VCaP (cell line): ENCODE measurements around the gene SDS.

Experiments used
- H3K27ac ChIP-seq: fragments of 450-650 bp; 2 replicates; pipeline ENCODE4 v1.5.1; 2017
- TF ChIP-seq, protein P1 (sequence below): fragments of 450-650 bp; conservative IDR thresholded peaks from 2 replicates; pipeline ENCODE4 v1.5.1; 2017; ENCODE audit warnings: mild to moderate bottlenecking, moderate library complexity

Gene SDS

GRCh38 chr12:113382206-113382605, 21.5 kb downstream of the SDS start:
- H3K27ac ChIP-seq = no peak overlapping the region
- TF ChIP-seq, protein P1, sequence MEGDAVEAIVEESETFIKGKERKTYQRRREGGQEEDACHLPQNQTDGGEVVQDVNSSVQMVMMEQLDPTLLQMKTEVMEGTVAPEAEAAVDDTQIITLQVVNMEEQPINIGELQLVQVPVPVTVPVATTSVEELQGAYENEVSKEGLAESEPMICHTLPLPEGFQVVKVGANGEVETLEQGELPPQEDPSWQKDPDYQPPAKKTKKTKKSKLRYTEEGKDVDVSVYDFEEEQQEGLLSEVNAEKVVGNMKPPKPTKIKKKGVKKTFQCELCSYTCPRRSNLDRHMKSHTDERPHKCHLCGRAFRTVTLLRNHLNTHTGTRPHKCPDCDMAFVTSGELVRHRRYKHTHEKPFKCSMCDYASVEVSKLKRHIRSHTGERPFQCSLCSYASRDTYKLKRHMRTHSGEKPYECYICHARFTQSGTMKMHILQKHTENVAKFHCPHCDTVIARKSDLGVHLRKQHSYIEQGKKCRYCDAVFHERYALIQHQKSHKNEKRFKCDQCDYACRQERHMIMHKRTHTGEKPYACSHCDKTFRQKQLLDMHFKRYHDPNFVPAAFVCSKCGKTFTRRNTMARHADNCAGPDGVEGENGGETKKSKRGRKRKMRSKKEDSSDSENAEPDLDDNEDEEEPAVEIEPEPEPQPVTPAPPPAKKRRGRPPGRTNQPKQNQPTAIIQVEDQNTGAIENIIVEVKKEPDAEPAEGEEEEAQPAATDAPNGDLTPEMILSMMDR = no peak

- no peak overlapping the region for H3K27ac ChIP-seq
- TF ChIP-seq, protein P1 = no peak
Observed at GRCh38 chr12:113381220-113381619, 22.5 kb downstream of the SDS start.

- no peak overlapping the region for H3K27ac ChIP-seq
- TF ChIP-seq, protein P1 = peak; percentile 12; the same call in 1 of the 2 replicates
Observed at GRCh38 chr12:113378291-113378690, 25.4 kb downstream of the SDS start.

GRCh38 chr12:113374823-113375428, 28.8 kb downstream of the SDS start:
- TF ChIP-seq, protein P1 = no peak
- H3K27ac ChIP-seq = no peak overlapping the region

DNA sequence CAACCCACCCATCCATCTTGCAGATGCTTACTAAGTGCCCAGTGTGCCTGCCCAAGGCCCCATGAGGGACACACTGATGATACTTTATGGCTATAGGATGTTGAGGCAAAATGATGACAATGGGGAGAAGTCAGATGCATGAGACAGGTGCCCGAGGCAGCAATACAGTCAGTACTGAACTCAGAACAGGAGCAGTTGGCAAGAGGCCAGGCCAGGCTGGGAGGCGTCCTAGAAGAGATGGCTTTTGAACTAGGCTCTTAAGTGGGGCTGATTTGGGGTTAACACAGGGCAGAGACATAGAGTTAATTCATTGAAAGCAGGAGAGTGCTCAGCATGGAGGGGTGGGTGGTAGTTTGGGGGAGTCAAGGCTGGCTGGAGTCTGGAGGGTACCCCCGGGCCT, 29.7 kb downstream of the SDS start:
- TF ChIP-seq, protein P1 = no peak
- no peak overlapping the region for H3K27ac ChIP-seq

- TF ChIP-seq, protein P1 = no peak
- no peak overlapping the region for H3K27ac ChIP-seq
Observed at GRCh38 chr12:113373440-113373839, 30.2 kb downstream of the SDS start.

- TF ChIP-seq, protein P1 = no peak
- no peak overlapping the region for H3K27ac ChIP-seq
Observed at GRCh38 chr12:113372371-113372770, 31.3 kb downstream of the SDS start.
